GM18858 (cell line): ENCODE measurements around the gene SORCS1.
"Not testable (repeated sequence)": the region's sequence is repeated elsewhere in the genome, so short reads cannot be mapped to it uniquely, and the experiment has no call there.

Experiments used
- ATAC-seq: cut with Tn5 transposase; IDR thresholded peaks from one replicate; pipeline ENCODE4 v1.9.1; 2021; ENCODE audit not compliant: unreplicated experiment

The SORCS1 gene

DNA sequence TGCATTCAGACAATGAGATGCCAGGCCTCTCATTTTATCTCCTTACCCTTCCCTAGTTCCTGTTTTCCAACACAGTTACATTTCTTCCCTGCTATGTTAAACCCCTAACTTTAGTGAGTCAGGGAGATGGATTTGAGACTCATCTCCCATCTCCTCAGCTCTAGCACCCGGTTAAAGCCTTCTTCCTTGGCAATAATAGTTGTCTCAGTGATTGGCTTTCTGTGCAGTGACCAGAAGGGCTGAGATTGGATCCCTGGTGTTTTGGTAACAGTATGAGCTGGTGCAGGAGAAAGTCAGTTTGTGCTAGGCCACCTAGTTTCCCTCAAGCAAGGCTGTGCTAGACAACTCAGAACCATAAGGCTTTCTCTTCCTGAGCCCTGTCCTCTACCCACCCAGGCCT lies 212.5 kb downstream of the SORCS1 start:
- ATAC-seq, result no peak

DNA sequence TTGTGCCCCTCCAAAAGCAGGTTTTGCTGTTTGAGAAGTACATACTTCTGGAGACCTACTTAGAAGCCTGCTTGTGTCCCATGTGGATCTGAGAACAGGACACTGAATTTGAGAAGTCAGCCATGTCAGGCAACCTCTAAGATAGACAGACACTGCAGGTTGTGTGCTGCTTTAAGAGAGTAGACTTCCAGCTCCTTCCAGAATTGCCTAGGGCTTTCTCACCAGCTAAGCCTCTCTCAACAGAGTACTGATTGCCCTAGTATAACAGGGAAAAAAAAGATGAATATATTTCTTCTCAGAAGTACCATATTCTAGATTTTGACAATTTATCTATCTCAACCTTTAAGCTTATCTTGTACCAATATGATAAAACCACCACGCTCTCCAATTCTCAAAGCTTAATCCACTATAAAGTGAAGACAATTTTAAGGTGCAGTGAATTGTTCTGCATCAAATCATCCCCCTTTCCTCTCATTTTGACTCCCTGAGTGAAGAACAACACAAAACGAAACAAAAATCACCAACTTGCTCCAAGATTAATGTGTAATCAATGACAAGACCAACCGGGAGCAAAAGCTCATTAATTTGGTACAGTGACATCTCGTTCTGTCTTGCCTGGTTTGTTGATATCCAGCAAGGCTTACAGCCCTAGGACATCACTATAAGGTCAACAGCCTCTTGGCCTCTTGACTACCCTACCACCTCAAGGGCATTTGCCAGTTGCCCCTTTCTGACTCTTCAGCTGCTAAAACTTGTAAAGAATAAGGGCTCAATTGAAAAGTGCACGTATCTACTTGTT lies 214.6 kb downstream of the SORCS1 start:
- ATAC-seq, result no peak

- ATAC-seq, result peak; percentile 65
These were observed 216.9 kb downstream of the SORCS1 start for GRCh38 chr10:106947643-106948042.

DNA sequence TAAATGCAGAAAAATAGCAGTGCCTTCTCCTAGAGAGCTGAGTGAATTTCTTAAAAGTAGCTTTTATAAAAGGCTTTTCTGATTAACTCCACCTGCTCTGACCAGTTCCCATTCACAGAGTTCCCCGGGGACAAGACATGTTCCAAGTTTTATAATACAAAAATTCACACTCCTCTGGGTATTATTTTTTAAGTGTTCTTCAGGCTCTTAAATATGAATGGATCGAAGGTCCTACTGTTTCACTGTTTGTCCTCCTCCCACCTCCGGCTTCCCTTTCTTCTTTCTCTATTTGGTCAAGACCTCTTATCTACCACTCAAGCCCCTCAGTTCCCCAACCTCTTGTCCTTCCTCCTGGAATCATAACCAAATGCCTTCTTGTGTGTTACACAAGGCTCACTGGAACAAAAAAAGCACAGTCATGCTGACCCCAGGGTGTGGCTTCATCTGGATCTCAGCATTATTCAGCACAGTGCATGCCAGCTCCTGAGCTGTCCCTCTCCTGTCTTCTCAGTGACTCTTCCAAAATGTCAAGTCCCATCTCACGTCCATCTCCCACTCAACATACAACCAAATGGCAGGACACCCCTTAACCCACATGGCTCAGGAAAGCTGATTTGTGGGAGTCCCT lies 222.4 kb downstream of the SORCS1 start:
- no peak for ATAC-seq

- no peak for ATAC-seq
These were observed 223.0 kb downstream of the SORCS1 start for GRCh38 chr10:106941297-106942034.

DNA sequence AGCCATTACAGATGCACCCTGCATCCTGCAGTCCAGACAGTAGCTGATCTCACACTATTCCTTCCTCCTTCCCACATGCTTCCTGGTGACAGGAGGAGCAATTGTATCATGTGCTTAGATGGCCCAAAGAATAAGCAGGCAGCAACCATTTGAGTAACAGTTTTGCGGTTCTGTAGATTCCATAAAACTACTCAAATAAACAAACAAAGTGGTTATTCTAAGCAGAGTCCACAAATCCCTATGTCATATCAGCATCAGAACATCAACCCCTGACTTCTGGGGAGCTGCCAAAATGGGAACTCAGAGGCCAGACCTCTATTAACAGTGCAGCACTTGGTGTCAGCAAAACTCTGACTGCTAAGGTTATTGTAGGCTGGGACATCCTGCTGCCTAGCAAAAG lies 226.0 kb downstream of the SORCS1 start:
- no peak for ATAC-seq

- peak; percentile 64 for ATAC-seq
These were observed 228.5 kb downstream of the SORCS1 start for GRCh38 chr10:106935978-106936451.

- ATAC-seq, result no peak
These were observed 232.7 kb downstream of the SORCS1 start for GRCh38 chr10:106931853-106932249.

DNA sequence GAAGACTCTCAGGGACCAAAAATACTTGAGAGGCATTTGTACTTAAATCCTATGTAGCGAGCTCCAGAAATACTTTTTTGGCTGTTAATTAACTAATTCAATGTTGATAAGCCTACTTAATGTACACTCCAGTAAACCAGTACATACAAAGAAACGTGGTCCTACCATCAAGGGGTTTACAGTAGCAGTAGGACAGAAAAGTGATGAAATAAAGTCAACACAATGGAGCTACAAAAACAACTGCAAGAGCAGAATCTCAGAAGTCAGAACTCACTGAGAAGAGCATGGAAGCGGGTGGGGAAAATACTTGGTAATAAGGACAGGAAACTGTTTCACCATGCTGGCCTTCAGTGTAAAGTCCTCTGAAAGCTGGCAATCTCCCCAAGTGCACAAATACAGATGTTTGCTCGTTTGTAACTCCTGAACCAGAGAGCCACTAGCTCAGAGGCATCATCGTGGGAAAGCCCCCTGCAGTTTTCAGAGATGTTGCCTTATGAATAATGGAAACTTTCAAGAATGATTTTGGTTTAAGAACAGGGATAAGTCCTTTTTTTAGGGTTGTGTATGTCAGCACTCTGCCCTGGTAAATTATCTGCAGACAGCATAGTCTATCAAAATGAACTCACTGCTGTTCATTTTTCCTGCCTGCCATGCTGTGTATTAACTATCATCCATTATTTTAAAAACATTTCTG lies 233.2 kb downstream of the SORCS1 start:
- peak; percentile 71 for ATAC-seq

DNA sequence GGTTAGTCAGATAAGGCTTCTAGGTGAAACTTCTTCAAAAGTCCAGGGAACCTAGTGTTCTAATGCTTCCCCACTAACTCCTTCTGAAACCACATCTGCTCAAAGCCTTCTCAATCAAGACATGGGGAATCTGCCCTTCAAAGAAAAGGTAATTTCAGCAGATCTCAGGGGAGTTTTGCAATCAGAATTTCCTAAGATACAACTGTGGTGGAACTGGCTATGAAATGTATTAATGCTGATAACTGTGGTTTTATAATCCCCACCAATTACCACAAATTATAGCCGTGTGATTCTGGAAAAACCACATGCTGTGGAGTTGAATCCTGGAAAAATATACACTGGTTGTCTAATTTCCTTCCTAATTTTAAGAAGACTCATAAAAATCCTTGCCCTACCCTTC lies 233.8 kb downstream of the SORCS1 start:
- ATAC-seq, result no peak

- no peak for ATAC-seq
These were observed 235.1 kb downstream of the SORCS1 start for GRCh38 chr10:106929291-106929895.

DNA sequence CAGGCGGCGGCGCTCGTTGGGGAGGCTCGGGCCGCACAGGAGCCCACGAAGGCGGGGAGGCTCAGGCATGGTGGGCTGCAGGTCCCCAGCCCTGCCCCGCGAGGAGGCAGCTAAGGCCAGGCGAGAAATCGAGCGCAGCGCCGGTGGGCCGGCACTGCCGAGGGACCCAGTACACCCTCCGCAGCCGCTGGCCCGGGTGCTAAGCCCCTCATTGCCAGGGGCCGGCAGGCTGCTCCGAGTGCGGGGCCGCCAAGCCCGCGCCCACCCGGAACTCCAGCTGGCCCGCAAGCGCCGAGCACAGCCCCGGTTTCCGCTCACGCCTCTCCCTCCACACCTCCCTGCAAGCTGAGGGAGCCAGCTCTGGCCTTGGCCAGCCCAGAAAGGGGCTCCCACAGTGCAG lies 236.4 kb downstream of the SORCS1 start:
- not testable (repeated sequence) for ATAC-seq

GRCh38 chr10:106925191-106925590 lies 239.3 kb downstream of the SORCS1 start:
- ATAC-seq, result no peak

GRCh38 chr10:106920538-106920937 lies 244.0 kb downstream of the SORCS1 start:
- ATAC-seq, result no peak

GRCh38 chr10:106919871-106920282 lies 244.6 kb downstream of the SORCS1 start:
- ATAC-seq, result peak; percentile 78

DNA sequence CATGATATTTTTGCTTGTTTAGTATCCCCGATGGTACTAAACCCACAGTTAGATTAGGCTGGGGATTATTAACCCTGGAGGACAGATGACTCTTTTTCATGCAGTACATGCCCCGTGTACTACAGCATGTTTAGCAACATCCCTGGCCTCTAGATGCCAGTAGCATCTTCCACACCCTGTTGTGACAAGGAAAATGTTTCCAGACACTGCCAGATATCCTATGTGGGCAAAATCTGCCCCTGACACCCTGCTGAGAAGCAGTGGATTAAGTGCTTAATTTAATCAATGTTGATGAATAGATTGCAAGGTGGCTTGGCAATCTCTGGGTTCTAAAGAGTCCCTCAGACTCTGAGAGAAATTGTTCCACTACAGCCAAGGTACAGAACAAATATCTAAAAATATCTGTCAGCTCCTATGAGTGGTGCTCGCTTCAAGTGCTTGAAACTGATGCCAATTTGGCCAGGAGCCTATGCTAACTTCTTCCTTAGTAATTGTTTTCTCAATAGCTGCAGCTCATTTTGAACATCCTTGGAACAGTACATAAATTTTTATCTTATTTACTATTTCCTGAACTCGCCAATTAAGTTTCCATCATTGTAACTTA lies 247.0 kb downstream of the SORCS1 start:
- no peak for ATAC-seq

- ATAC-seq, result no peak
These were observed 250.5 kb downstream of the SORCS1 start for GRCh38 chr10:106914016-106914415.

GRCh38 chr10:106913348-106913747 lies 251.2 kb downstream of the SORCS1 start:
- no peak for ATAC-seq

- no peak for ATAC-seq
These were observed 253.4 kb downstream of the SORCS1 start for GRCh38 chr10:106911096-106911495.

DNA sequence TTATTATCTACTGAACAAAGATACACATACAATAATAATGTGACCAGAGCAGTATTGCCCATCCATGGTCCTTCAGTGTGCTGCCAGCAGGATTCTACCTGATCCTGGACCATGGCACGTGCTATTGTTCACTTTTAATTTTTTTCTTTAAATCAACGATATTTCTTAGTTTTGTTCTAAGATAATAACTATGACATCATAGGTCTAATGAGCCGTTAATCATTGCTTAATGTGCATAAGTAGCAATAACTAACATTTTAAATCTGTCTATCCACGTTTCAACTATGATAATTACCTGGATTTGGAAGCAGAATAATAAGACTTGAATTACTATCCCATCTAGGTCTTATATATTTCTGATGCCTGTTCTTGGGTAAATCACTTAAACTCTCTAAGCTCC lies 253.8 kb downstream of the SORCS1 start:
- ATAC-seq, result no peak
